Thoracic aorta (tissue), 2 donors: ENCODE measurements around the gene PARN. TPM values are rescaled to one million over a fixed set of nuclear protein-coding genes. Genes with fewer than 3 reads are reported as not detected.
A peak's percentile ranks its signal among the peaks of the same experiment; 100 is the strongest.

Experiments used
- ATAC-seq: fragments of 150-250 bp; one replicate; pipeline ENCODE4 v1.8.0; 2017; ENCODE audit warnings: low read depth; ENCODE audit not compliant: insufficient number of reproducible peaks, low FRiP score
- DNase-seq: peaks from one replicate; pipeline ENCODE4 v3.0.0-alpha.2; 2020; ENCODE audit warnings: low spot score
- H3K27ac ChIP-seq, 2 donors: fragments of 200-600 bp; sonication (generic); 1 replicate in 1 of 2; 2 replicates in 1 of 2; pipeline ENCODE4 v1.5.1; 2016; ENCODE audit warnings: mild to moderate bottlenecking in 2 of 2, moderate library complexity in 2 of 2
- H3K27me3 ChIP-seq: fragments of 200-600 bp; sonication (generic); replicated peaks from 2 replicates; pipeline ENCODE4 v1.6.0; 2016; ENCODE audit warnings: mild to moderate bottlenecking; ENCODE audit not compliant: insufficient read depth
- H3K36me3 ChIP-seq: fragments of 200-600 bp; sonication (generic); one replicate; pipeline ENCODE4 v1.5.1; 2016
- H3K4me1 ChIP-seq, 2 donors: fragments of 200-600 bp; sonication (generic); 1 replicate in 1 of 2; 2 replicates in 1 of 2; pipeline versions ENCODE4 v1.5.1 to v1.6.0; 2016; ENCODE audit warnings: low read depth in 2 of 2, mild to moderate bottlenecking in 1 of 2; ENCODE audit not compliant: control insufficient read depth in 1 of 2
- H3K4me3 ChIP-seq: fragments of 200-600 bp; sonication (generic); 2 replicates; pipeline ENCODE4 v1.5.1; 2016; ENCODE audit warnings: mild to moderate bottlenecking
- H3K9me3 ChIP-seq: fragments of 200-600 bp; sonication (generic); 2 replicates; pipeline ENCODE4 v1.5.1; 2016
- CTCF ChIP-seq: fragments of 200-600 bp; sonication (generic); IDR thresholded peaks from one replicate; pipeline ENCODE4 v1.5.1; 2019; ENCODE audit warnings: antibody characterized with exemption
- total RNA-seq, 2 donors: library from RNA; depleted of rRNA; stranded (reverse); fragments of >200 nt; gene quantifications; one replicate each; pipeline versions ENCODE4 v1.1.0 to v1.2.3, GENCODE V29; 2016

Gene PARN
- total RNA-seq, 2 donors from 2014 or later = 51.0 to 66.7 TPM

- no peak overlapping the region for H3K27ac ChIP-seq
- DNase-seq (no peak), ATAC-seq (no peak)
- peaks cover 14 to 26% of the 10 kb centered on the region in 2 donors for H3K4me1 ChIP-seq
- no peaks in the 10 kb centered on the region for H3K9me3 ChIP-seq
- no peak overlapping the region for H3K4me3 ChIP-seq
- no peaks in the 10 kb centered on the region for H3K36me3 ChIP-seq
- H3K27me3 ChIP-seq = no peaks in the 10 kb centered on the region
- TF ChIP-seq CTCF = no peak
Measured at GRCh38 chr16:14531101-14531500, 99.0 kb downstream of the PARN start.

- Histone ChIP-seq H3K27ac (no peak overlapping the region), H3K9me3 (no peaks in the 10 kb centered on the region), H3K27me3 (no peaks in the 10 kb centered on the region), H3K4me3 (no peak overlapping the region), H3K36me3 (no peaks in the 10 kb centered on the region), H3K4me1 (peaks cover 14 to 26% of the 10 kb centered on the region in 2 donors)
- DNase-seq (no peak), ATAC-seq (no peak)
- TF ChIP-seq CTCF = no peak
Measured at GRCh38 chr16:14530046-14530445, 100.0 kb downstream of the PARN start.

- no peaks in the 10 kb centered on the region for H3K36me3 ChIP-seq
- ATAC-seq = peak; percentile 69
- peak overlapping the region; percentile 9 to 46 for H3K27ac ChIP-seq
- peak; percentile 15 for DNase-seq
- no peaks in the 10 kb centered on the region for H3K9me3 ChIP-seq
- H3K4me1 ChIP-seq = peaks cover 14 to 26% of the 10 kb centered on the region in 2 donors
- H3K4me3 ChIP-seq = peak overlapping the region; percentile 64
- TF ChIP-seq CTCF = peak; percentile 72
- no peaks in the 10 kb centered on the region for H3K27me3 ChIP-seq
Measured at GRCh38 chr16:14529010-14529669, 100.9 kb downstream of the PARN start.

- no peak for TF ChIP-seq CTCF
- Histone ChIP-seq H3K27me3 (no peaks in the 10 kb centered on the region), H3K36me3 (no peaks in the 10 kb centered on the region), H3K4me1 (peaks cover 14 to 26% of the 10 kb centered on the region in 2 donors), H3K27ac (peak overlapping the region in 1 of 2 donors; percentile 53), H3K9me3 (no peaks in the 10 kb centered on the region), H3K4me3 (no peak overlapping the region)
- DNase-seq (no peak), ATAC-seq (no peak)
Measured at GRCh38 chr16:14528306-14528705, 101.8 kb downstream of the PARN start.

- no peak for TF ChIP-seq CTCF
- no peaks in the 10 kb centered on the region for H3K9me3 ChIP-seq
- DNase-seq (no peak), ATAC-seq (peak; percentile 94)
- H3K4me1 ChIP-seq = peaks cover 14 to 26% of the 10 kb centered on the region in 2 donors
- H3K4me3 ChIP-seq = no peak overlapping the region
- peak overlapping the region; percentile 53 to 70 for H3K27ac ChIP-seq
- H3K27me3 ChIP-seq = no peaks in the 10 kb centered on the region
- no peaks in the 10 kb centered on the region for H3K36me3 ChIP-seq
Measured at GRCh38 chr16:14527411-14528044, 102.5 kb downstream of the PARN start.
